HepG2 (cell line): ENCODE measurements around the gene LSM2. TPM values are rescaled to one million over a fixed set of nuclear protein-coding genes. Genes with fewer than 3 reads are reported as not detected.

Experiments used
- DDIT3 ChIP-seq: sonication (generic); formaldehyde crosslinking; IDR thresholded peaks from 2 replicates; pipeline ENCODE4 v1.4.0; 2020; ENCODE audit warnings: mild to moderate bottlenecking, missing genetic modification reagents
- DMAP1 ChIP-seq: IDR thresholded peaks from 2 replicates; pipeline ENCODE4 v1.6.1; 2016
- E2F2 ChIP-seq: sonication (generic); formaldehyde crosslinking; IDR thresholded peaks from 2 replicates; pipeline ENCODE4 v1.4.0; 2020; ENCODE audit warnings: missing genetic modification reagents, borderline replicate concordance
- HOXA3 ChIP-seq: sonication (generic); formaldehyde crosslinking; IDR thresholded peaks from 2 replicates; pipeline ENCODE4 v1.5.0; 2020; ENCODE audit warnings: missing genetic modification reagents
- IKZF1 ChIP-seq: fragments of 450-650 bp; IDR thresholded peaks from 2 replicates; pipeline ENCODE4 v1.7.1; 2016
- JUNB ChIP-seq: sonication (generic); formaldehyde crosslinking; IDR thresholded peaks from 2 replicates; pipeline ENCODE4 v1.8.0; 2022; ENCODE audit warnings: missing genetic modification reagents, mild to moderate bottlenecking, borderline replicate concordance
- KLF13 ChIP-seq: sonication (generic); formaldehyde crosslinking; IDR thresholded peaks from 2 replicates; pipeline ENCODE4 v1.4.0; 2020; ENCODE audit warnings: mild to moderate bottlenecking, missing genetic modification reagents
- MAF1 ChIP-seq: sonication (generic); formaldehyde crosslinking; IDR thresholded peaks from 2 replicates; pipeline ENCODE4 v1.5.0; 2020; ENCODE audit warnings: missing genetic modification reagents, borderline replicate concordance
- POGK ChIP-seq: sonication (generic); formaldehyde crosslinking; conservative IDR thresholded peaks from 2 replicates; pipeline ENCODE4 v1.8.0; 2022; ENCODE audit warnings: mild to moderate bottlenecking, moderate library complexity, missing genetic modification reagents
- RBAK ChIP-seq: sonication (generic); formaldehyde crosslinking; IDR thresholded peaks from 2 replicates; pipeline ENCODE4 v1.5.1; 2020; ENCODE audit warnings: mild to moderate bottlenecking, missing genetic modification reagents
- RFX5 ChIP-seq: IDR thresholded peaks from 2 replicates; pipeline ENCODE4 v1.6.1; 2011; ENCODE audit warnings: low read depth, low read length, improper control_type of control experiment
- SALL2 ChIP-seq: sonication (generic); formaldehyde crosslinking; IDR thresholded peaks from 2 replicates; pipeline ENCODE4 v1.8.1; 2023; ENCODE audit warnings: mild to moderate bottlenecking, missing genetic modification reagents, inconsistent platforms
- SOX6 ChIP-seq, 2 experiments: fragments of 450-650 bp in 1 of 2; sonication (generic) in 1 of 2; formaldehyde crosslinking in 1 of 2; IDR thresholded peaks; 2 replicates each; pipeline versions ENCODE4 v1.4.0 to v1.6.1; 2017 to 2020; ENCODE audit warnings: antibody characterized with exemption in 1 of 2, mild to moderate bottlenecking in 1 of 2, missing genetic modification reagents in 1 of 2
- STAT5B ChIP-seq: sonication (generic); formaldehyde crosslinking; IDR thresholded peaks from 2 replicates; pipeline ENCODE4 v1.4.0; 2020; ENCODE audit warnings: missing genetic modification reagents
- WIZ ChIP-seq: sonication (generic); formaldehyde crosslinking; IDR thresholded peaks from 2 replicates; pipeline ENCODE4 v1.5.1; 2020; ENCODE audit warnings: mild to moderate bottlenecking, missing genetic modification reagents
- ZBTB33 ChIP-seq: sonication (generic); formaldehyde crosslinking; IDR thresholded peaks from 2 replicates; pipeline ENCODE4 v1.4.0; 2020; ENCODE audit warnings: missing genetic modification reagents
- ZHX1 ChIP-seq: sonication (generic); formaldehyde crosslinking; IDR thresholded peaks from 2 replicates; pipeline ENCODE4 v1.8.1; 2022; ENCODE audit warnings: low read depth, mild to moderate bottlenecking, missing genetic modification reagents
- ZMYM3 ChIP-seq: sonication (generic); formaldehyde crosslinking; IDR thresholded peaks from 2 replicates; pipeline ENCODE4 v1.5.1; 2020; ENCODE audit warnings: mild to moderate bottlenecking, missing genetic modification reagents
- ZNF563 ChIP-seq: sonication (generic); formaldehyde crosslinking; IDR thresholded peaks from 2 replicates; pipeline ENCODE4 v1.8.0; 2022; ENCODE audit warnings: mild to moderate bottlenecking, moderate library complexity, missing genetic modification reagents
- ZNF570 ChIP-seq: sonication (generic); formaldehyde crosslinking; IDR thresholded peaks from 2 replicates; pipeline ENCODE4 v1.4.0; 2020; ENCODE audit warnings: mild to moderate bottlenecking, missing genetic modification reagents, borderline replicate concordance
- ZNF615 ChIP-seq: sonication (generic); formaldehyde crosslinking; IDR thresholded peaks from 2 replicates; pipeline ENCODE4 v1.5.0; 2020; ENCODE audit warnings: mild to moderate bottlenecking, missing genetic modification reagents, borderline replicate concordance
- ZNF737 ChIP-seq: sonication (generic); formaldehyde crosslinking; IDR thresholded peaks from 2 replicates; pipeline ENCODE4 v1.5.0; 2020; ENCODE audit warnings: missing genetic modification reagents, mild to moderate bottlenecking, borderline replicate concordance
- polyA plus RNA-seq, 8 experiments: library from polyadenylated mRNA; depleted of rRNA in 3 of 8; stranded (reverse) in 7 of 8; unstranded in 1 of 8; fragments of >200 nt; fragmentation: Illumina TruSeq in 4 of 8; extraction: Trizol in 4 of 8; gene quantifications; 2 replicates each; pipeline versions ENCODE4 v1.2.1 to v1.2.3, GENCODE V29; 2011 to 2016; ENCODE audit warnings: low read depth in 4 of 8, missing spikeins in 1 of 8, mixed read lengths in 1 of 8; ENCODE audit not compliant: insufficient read depth in 1 of 8
- total RNA-seq, 5 experiments: library from RNA; depleted of rRNA; stranded (reverse); fragments of >200 nt; fragmentation: Illumina TruSeq; extraction: Trizol; gene quantifications; 2 replicates each; pipeline ENCODE4 v1.2.3, GENCODE V29; 2016; ENCODE audit warnings: low read depth in 1 of 5

The LSM2 gene
- total and polyA plus RNA-seq, 2 of the 13 experiments (the other 11 are each of a cell fraction or from before 2014, with no cell fraction given): 69.4 to 90.5 TPM

GRCh38 chr6:31776989-31777666 lies 29.6 kb downstream of the LSM2 start, which contains the start of gene VWA7 (continued):
- TF ChIP-seq E2F2 (no peak), STAT5B (CRISPR knock-in tag) (no peak), IKZF1 (no peak), DMAP1 (CRISPR knock-in tag) (peak; percentile 63; the same call in 1 of the 2 replicates), RFX5 (no peak), ZMYM3 (CRISPR knock-in tag) (no peak), SOX6 (IDR thresholded peaks at IDR 0.05) (no peak), SOX6 (CRISPR knock-in tag; IDR thresholded peaks at IDR 0.05) (peak; percentile 83), ZNF615 (CRISPR knock-in tag) (no peak), POGK (CRISPR knock-in tag) (0 out of 2 replicates have a peak, but pooled peaks have one; percentile 45), ZNF570 (no peak), HOXA3 (CRISPR knock-in tag) (peak; percentile 76), WIZ (CRISPR knock-in tag) (no peak), ZNF737 (CRISPR knock-in tag) (no peak), ZBTB33 (CRISPR knock-in tag) (0 out of 2 replicates have a peak, but pooled peaks have one; percentile 18), RBAK (CRISPR knock-in tag) (no peak; the same call in 1 of the 2 replicates), KLF13 (no peak), ZHX1 (CRISPR knock-in tag) (0 out of 2 replicates have a peak, but pooled peaks have one; percentile 33), JUNB (CRISPR knock-in tag) (no peak), ZNF563 (CRISPR knock-in tag) (peak; percentile 63; the same call in 1 of the 2 replicates), MAF1 (CRISPR knock-in tag) (no peak), SALL2 (0 out of 2 replicates have a peak, but pooled peaks have one; percentile 30), DDIT3 (peak; percentile 70; the same call in 1 of the 2 replicates)
